Hepatocyte (in vitro differentiated cells): ENCODE results near the gene STRN4.

ENCODE experiments used
- EZH2 ChIP-seq: fragments of 200-600 bp; sonication (generic); IDR thresholded peaks from 2 replicates; pipeline ENCODE4 v1.6.1; 2016; ENCODE audit warnings: antibody characterized with exemption, mild to moderate bottlenecking, borderline replicate concordance
- EZH2phosphoT487 ChIP-seq: fragments of 200-600 bp; sonication (generic); IDR thresholded peaks from one replicate; pipeline ENCODE4 v1.6.1; 2018; ENCODE audit warnings: antibody characterized with exemption, mild to moderate bottlenecking, low read depth, moderate library complexity; ENCODE audit not compliant: unreplicated experiment, severe bottlenecking
- TF ChIP-seq, protein P1 (sequence below): fragments of 200-600 bp; sonication (generic); IDR thresholded peaks from 2 replicates; pipeline ENCODE4 v1.5.1; 2016; ENCODE audit warnings: antibody characterized with exemption, mild to moderate bottlenecking; ENCODE audit not compliant: poor library complexity

GRCh38 chr19:46788262-46788967, 42.2 kb upstream of the STRN4 start, which contains the start of gene SLC1A5:
- TF ChIP-seq, protein P1, sequence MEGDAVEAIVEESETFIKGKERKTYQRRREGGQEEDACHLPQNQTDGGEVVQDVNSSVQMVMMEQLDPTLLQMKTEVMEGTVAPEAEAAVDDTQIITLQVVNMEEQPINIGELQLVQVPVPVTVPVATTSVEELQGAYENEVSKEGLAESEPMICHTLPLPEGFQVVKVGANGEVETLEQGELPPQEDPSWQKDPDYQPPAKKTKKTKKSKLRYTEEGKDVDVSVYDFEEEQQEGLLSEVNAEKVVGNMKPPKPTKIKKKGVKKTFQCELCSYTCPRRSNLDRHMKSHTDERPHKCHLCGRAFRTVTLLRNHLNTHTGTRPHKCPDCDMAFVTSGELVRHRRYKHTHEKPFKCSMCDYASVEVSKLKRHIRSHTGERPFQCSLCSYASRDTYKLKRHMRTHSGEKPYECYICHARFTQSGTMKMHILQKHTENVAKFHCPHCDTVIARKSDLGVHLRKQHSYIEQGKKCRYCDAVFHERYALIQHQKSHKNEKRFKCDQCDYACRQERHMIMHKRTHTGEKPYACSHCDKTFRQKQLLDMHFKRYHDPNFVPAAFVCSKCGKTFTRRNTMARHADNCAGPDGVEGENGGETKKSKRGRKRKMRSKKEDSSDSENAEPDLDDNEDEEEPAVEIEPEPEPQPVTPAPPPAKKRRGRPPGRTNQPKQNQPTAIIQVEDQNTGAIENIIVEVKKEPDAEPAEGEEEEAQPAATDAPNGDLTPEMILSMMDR: no peak
- no peak for TF ChIP-seq EZH2
- TF ChIP-seq EZH2phosphoT487: no peak
